Spleen (tissue), 11 donors: ENCODE results near the gene ZDHHC11B. TPM values are rescaled to one million over a fixed set of nuclear protein-coding genes. Genes with fewer than 3 reads are reported as not detected.
"Not testable (repeated sequence)": the region's sequence is repeated elsewhere in the genome, so short reads cannot be mapped to it uniquely, and the experiment has no call there.

Experiments used
- DNase-seq: peaks from one replicate; pipeline ENCODE4 v3.0.0-alpha.2; 2020
- H3K27ac ChIP-seq, 8 donors: fragments of 200-600 bp; sonication (generic) in 7 of 8; 1 replicate in 4 of 8; 2 replicates in 4 of 8; pipeline versions ENCODE4 v1.5.0 to v1.8.0; 2016 to 2021; ENCODE audit warnings: inconsistent platforms in 4 of 8, mild to moderate bottlenecking in 4 of 8, moderate library complexity in 1 of 8
- H3K27me3 ChIP-seq, 7 donors: fragments of 200-600 bp; sonication (generic) in 6 of 7; replicated peaks in 1 of 7; 1 replicate in 4 of 7; 2 replicates in 3 of 7; pipeline versions ENCODE4 v1.5.0 to v1.8.0; 2016 to 2021; ENCODE audit warnings: inconsistent platforms in 3 of 7, mild to moderate bottlenecking in 1 of 7
- H3K36me3 ChIP-seq, 6 donors: fragments of 200-600 bp; sonication (generic) in 5 of 6; 1 replicate in 4 of 6; 2 replicates in 2 of 6; pipeline versions ENCODE4 v1.5.0 to v1.8.0; 2016 to 2021; ENCODE audit warnings: inconsistent platforms in 2 of 6
- H3K4me1 ChIP-seq, 6 donors: fragments of 200-600 bp; sonication (generic) in 5 of 6; 1 replicate in 3 of 6; 2 replicates in 3 of 6; pipeline versions ENCODE4 v1.5.0 to v1.8.0; 2016 to 2021; ENCODE audit warnings: inconsistent platforms in 3 of 6
- H3K4me3 ChIP-seq, 8 donors: fragments of 200-600 bp; sonication (generic) in 7 of 8; 1 replicate in 4 of 8; 2 replicates in 4 of 8; pipeline versions ENCODE4 v1.5.0 to v1.8.0; 2016 to 2021; ENCODE audit warnings: inconsistent platforms in 4 of 8, mild to moderate bottlenecking in 4 of 8, moderate library complexity in 2 of 8
- H3K9me3 ChIP-seq, 8 donors: fragments of 200-600 bp; sonication (generic) in 7 of 8; 1 replicate in 4 of 8; 2 replicates in 4 of 8; pipeline versions ENCODE4 v1.5.0 to v1.8.0; 2016 to 2021; ENCODE audit warnings: inconsistent platforms in 4 of 8
- POLR2AphosphoS5 ChIP-seq, 3 donors: sonication (generic); formaldehyde crosslinking; IDR thresholded peaks; one replicate each; pipeline ENCODE4 v1.5.1; 2017; ENCODE audit warnings: antibody characterized with exemption in 3 of 3
- WGBS, 5 donors: extraction: QIAGEN DNeasy Blood & Tissue Kit in 3 of 5; methylation state at CpG; one replicate each; pipeline versions ENCODE4 v1.1.5 to v1.1.7; 2013 to 2018; 5-methylcytosine and 5-hydroxymethylcytosine counted together
- intact Hi-C: fragments of 100-400 bp; cut with DNase I; formaldehyde crosslinking; loops from one replicate; pipeline ENCODE4 v1.15.0; 2023; ENCODE audit warnings: low total_unique reads
- polyA plus RNA-seq, 3 donors: library from polyadenylated mRNA; stranded (reverse); fragments of 200-250 nt; gene quantifications; one replicate each; pipeline ENCODE4 v1.2.1, GENCODE V29; 2013
- total RNA-seq, 7 donors: library from RNA; depleted of rRNA in 3 of 7; stranded (reverse); fragments of >200 nt in 3 of 7; fragmentation: NEBNext Ultra II Directional in 4 of 7; extraction: Animal tissue kit (Norgen Biotek cat#: 25700) in 4 of 7; gene quantifications; one replicate each; pipeline versions ENCODE4 v1.1.0 to v1.2.1, GENCODE V29; 2016 to 2021
- donor health status: healthy with polysubstance abuse.
- donor health status: DM: no; HTN: no; CAD: no; lungs with moderate emphysema.
- donor health status: DM: no; HTN: no; CAD: no.
- donor health status: Bipolar disorder and iron deficiency.
- donor health status: healthy.
- donor health status: DM: no; HTN: no; CAD: no.
- donor health status: DM: yes; HTN: yes; CAD: no.

The ZDHHC11B gene
- total and polyA plus RNA-seq, 10 donors = 0.97 to 74.3 (median 4.7) TPM

- 86 to 95% (median 89%) methylated on average over 6 to 14 of the region's 18 CpGs for WGBS, 5 donors
- Histone ChIP-seq H3K4me1 (peaks cover 0 to 27% (median 18%) of the 10 kb centered on the region in 6 donors), H3K9me3 (peaks cover 0 to 24% (median 3%) of the 10 kb centered on the region in 8 donors), H3K27me3 (peaks cover 0 to 30% (median 14%) of the 10 kb centered on the region in 7 donors)
- intact Hi-C loops, H3K27ac ChIP-seq, DNase-seq, H3K36me3 ChIP-seq, H3K4me3 ChIP-seq: not testable (repeated sequence)
These were observed 2.8 kb upstream of the ZDHHC11B start for GRCh38 chr5:787224-787856.

- Histone ChIP-seq H3K4me1 (peaks cover 0 to 27% (median 18%) of the 10 kb centered on the region in 6 donors), H3K4me3 (peak overlapping the region; percentile 59 to 84 (median 68)), H3K27me3 (peaks cover 0 to 30% (median 14%) of the 10 kb centered on the region in 7 donors), H3K27ac (peak overlapping the region in 1 of 8 donors; percentile 73)
- WGBS, 5 donors = 1 to 9% (median 2%) methylated on average over 12 to 30 of the region's 43 CpGs
- H3K36me3 ChIP-seq, intact Hi-C loops, DNase-seq, H3K9me3 ChIP-seq: not testable (repeated sequence)
These were observed 714 bp upstream of the ZDHHC11B start for GRCh38 chr5:785181-785705.

GRCh38 chr5:783881-784427, 575 bp downstream of the ZDHHC11B start:
- TF ChIP-seq POLR2AphosphoS5 (IDR thresholded peaks at IDR 0.05) = peak in 1 of 3 donors; percentile 10
- H3K9me3 ChIP-seq, DNase-seq, intact Hi-C loops, H3K36me3 ChIP-seq: not testable (repeated sequence)
- H3K27me3 ChIP-seq = peaks cover 0 to 30% (median 14%) of the 10 kb centered on the region in 7 donors
- peaks cover 0 to 27% (median 18%) of the 10 kb centered on the region in 6 donors for H3K4me1 ChIP-seq
- 0 to 2% (median 1%) methylated on average over 13 to 43 of the region's 43 CpGs for WGBS, 5 donors
- H3K4me3 ChIP-seq = peak overlapping the region; percentile 59 to 84 (median 68)
- H3K27ac ChIP-seq = peak overlapping the region in 5 of 8 donors; percentile 29 to 73 (median 56)

GRCh38 chr5:783049-783802, 1.3 kb downstream of the ZDHHC11B start:
- not testable (repeated sequence) for DNase-seq

GRCh38 chr5:782356-782755, 2.2 kb downstream of the ZDHHC11B start:
- intact Hi-C loops = not testable (repeated sequence)

More at GRCh38 chr5:783049-783802, 1.3 kb downstream of the ZDHHC11B start:
- peak overlapping the region in 7 of 8 donors; percentile 4 to 84 (median 23) for H3K4me3 ChIP-seq
- WGBS, 5 donors = 2 to 5% (median 4%) methylated on average over 16 to 30 of the region's 31 CpGs
- H3K9me3 ChIP-seq, intact Hi-C loops, H3K36me3 ChIP-seq: not testable (repeated sequence)
- peak overlapping the region in 2 of 8 donors; percentile 43 to 51 for H3K27ac ChIP-seq
- H3K27me3 ChIP-seq = peaks cover 0 to 26% (median 14%) of the 10 kb centered on the region in 7 donors
- H3K4me1 ChIP-seq = peaks cover 0 to 27% (median 18%) of the 10 kb centered on the region in 6 donors
- TF ChIP-seq POLR2AphosphoS5 (IDR thresholded peaks at IDR 0.05) = peak in 1 of 3 donors; percentile 46

GRCh38 chr5:780571-780970, 4.0 kb downstream of the ZDHHC11B start:
- peak; percentile 70 for DNase-seq
- H3K4me3 ChIP-seq, H3K36me3 ChIP-seq, H3K9me3 ChIP-seq, intact Hi-C loops, H3K27ac ChIP-seq: not testable (repeated sequence)
- Histone ChIP-seq H3K4me1 (peaks cover 0 to 27% (median 17%) of the 10 kb centered on the region in 6 donors), H3K27me3 (peaks cover 0 to 25% (median 14%) of the 10 kb centered on the region in 7 donors)
- 85 to 94% (median 92%) methylated on average over 12 to 17 of the region's 17 CpGs for WGBS, 5 donors

More at GRCh38 chr5:782356-782755, 2.2 kb downstream of the ZDHHC11B start:
- H3K9me3 ChIP-seq, DNase-seq, H3K27ac ChIP-seq, H3K36me3 ChIP-seq, H3K4me3 ChIP-seq: not testable (repeated sequence)
- H3K27me3 ChIP-seq = peaks cover 0 to 26% (median 14%) of the 10 kb centered on the region in 7 donors
- H3K4me1 ChIP-seq = peaks cover 0 to 27% (median 18%) of the 10 kb centered on the region in 6 donors
- WGBS, 5 donors = no CpG with 5 or more reads among the region's 12 CpGs

- H3K4me3 ChIP-seq, intact Hi-C loops: not testable (repeated sequence)
- 72 to 82% (median 82%) methylated on average over 7 to 9 of the region's 9 CpGs; no CpG with 5 or more reads in 2 of the 5 donors for WGBS, 5 donors
These were observed 5.6 kb downstream of the ZDHHC11B start for GRCh38 chr5:778967-779366.

GRCh38 chr5:778421-778820, 6.1 kb downstream of the ZDHHC11B start:
- H3K27ac ChIP-seq, H3K4me1 ChIP-seq, H3K4me3 ChIP-seq, H3K36me3 ChIP-seq, H3K9me3 ChIP-seq, intact Hi-C loops, H3K27me3 ChIP-seq: not testable (repeated sequence)
- DNase-seq = peak; percentile 51
- 85 to 100% (median 96%) methylated on average over 2 to 4 of the region's 6 CpGs; no CpG with 5 or more reads in 1 of the 5 donors for WGBS, 5 donors

More at GRCh38 chr5:778967-779366, 5.6 kb downstream of the ZDHHC11B start:
- H3K9me3 ChIP-seq, H3K36me3 ChIP-seq, H3K27me3 ChIP-seq, H3K27ac ChIP-seq: not testable (repeated sequence)
- DNase-seq = peak; percentile 22
- H3K4me1 ChIP-seq = peaks cover 0 to 11% (median 7%) of the 10 kb centered on the region in 6 donors
